Ramos (cell line): ENCODE measurements around the gene PCK2.
"Not testable (repeated sequence)": the region's sequence is repeated elsewhere in the genome, so short reads cannot be mapped to it uniquely, and the experiment has no call there.

Experiments
- in situ Hi-C: fragments of 300-500 bp; cut with MboI; formaldehyde crosslinking; loops from one replicate; pipeline ENCODE4 v1.14.3; 2022; ENCODE audit warnings: low sequenced_read_pairs; ENCODE audit not compliant: unreplicated experiment

Gene PCK2

DNA sequence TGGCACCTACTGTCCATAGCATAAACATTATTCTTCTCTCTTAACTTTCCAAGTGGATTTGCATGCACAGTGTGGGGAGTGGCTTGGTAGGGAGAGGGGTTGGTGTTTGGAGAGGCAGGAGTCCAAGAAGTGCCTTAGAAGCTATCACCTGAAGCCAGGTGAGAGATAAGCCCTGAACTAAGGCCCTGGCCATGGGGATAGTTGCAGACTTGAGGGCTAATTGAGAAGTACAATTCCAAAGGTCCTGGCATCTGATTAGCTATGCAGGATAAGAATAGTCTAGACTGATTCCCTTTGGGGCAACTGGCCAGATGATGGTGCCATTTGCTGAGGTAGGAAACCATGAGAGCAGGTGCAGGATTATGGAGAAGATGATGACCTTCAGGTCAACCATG, 2.0 kb upstream of the PCK2 start:
- in situ Hi-C loops: loop anchor here (25.0 kb wide), 1 partner anchor 105 kb away; the partner anchor contains the start of gene DHRS4L2

DNA sequence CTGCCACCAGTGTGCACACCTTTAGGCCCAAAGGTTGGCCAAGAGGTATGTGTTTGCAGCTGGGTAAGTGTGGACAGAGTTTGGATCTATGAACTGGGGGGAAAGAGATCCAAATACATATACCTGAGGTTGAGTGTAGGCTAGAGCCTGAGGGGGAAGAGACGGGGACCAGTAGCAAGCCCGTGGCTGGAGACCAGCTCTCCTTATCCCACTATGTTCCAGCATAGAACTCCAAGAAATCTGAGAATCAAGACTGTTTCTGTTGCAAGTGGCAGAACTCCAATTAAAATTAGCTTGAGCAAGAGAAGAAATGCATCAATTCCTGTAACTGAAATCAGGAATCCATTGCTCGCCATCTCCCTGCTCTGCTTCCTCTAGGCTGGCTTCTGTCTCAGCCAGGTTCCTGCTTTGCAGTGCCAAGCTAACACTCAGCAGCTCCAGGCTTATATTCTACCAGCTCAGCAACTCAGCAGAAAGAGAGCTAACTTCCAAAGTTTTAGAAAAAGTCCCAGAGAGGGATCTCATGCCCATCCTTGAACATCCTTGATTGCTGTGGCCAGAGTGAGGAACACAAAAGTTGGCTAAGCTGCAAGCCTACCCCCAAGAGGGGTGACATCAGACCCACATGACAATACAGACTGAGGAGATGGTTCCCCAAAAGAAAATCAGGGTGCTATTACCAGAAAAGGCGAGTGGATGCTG, 1.5 kb upstream of the PCK2 start:
- in situ Hi-C loops: loop anchor here (25.0 kb wide), 1 partner anchor 105 kb away; the partner anchor contains the start of gene DHRS4L2

DNA sequence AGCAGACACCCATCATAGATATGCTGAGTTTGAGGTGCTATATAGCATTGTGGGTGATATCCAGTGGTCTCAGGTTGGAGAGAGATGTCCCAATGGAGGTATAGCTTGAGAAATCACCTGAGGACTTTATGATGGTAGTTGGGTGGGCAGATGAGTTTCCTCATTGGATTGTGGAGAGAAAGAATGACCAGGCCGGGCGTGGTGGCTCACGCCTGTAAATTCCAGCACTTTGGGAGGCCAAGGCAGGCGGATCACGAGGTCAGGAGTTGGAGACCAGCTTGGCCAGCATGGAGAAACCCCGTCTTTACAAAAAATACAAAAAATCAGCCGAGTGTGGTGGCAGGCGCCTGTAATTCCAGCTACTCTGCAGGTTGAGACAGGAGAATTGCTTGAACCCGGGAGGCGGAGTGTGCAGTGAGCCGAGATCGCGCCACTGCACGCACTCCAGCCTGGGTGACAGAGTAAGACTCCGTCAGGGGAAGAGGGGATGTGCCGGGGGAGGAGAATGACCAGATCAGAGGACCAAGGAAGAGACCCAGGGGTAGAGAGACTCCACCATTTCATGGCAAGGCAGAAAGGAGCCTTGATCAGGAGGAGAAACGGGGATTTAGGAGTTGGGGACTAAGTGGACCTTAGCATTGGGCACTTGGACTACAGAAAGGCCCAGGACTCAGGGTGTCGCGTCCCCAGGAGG, 757 bp upstream of the PCK2 start:
- in situ Hi-C loops: loop anchor here (25.0 kb wide), 1 partner anchor 106 kb away; the partner anchor contains the start of gene DHRS4L2

DNA sequence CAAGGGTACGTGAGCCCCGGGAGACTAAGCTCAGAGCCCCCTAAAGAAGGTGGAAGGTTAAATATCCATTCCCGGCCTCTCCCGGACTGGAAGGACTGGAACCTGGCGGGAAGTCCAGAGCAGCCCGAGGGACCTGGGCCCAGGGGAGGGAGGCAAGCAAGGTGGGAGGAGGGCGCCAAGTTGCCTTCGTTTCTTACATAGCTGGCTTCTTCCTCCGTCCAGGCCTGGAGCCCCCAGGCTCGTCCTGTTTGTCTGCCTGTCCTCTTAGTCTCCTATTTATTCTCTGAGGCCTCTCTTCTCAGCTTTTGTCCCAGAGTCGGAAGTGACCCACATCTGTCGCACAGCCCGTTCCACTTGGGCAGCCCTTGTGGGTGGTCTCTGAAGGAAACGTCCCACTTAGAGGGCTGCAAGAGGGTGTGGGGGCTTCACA, 745 bp downstream of the PCK2 start:
- in situ Hi-C loops: loop anchor here (25.0 kb wide), 1 partner anchor 108 kb away; the partner anchor contains the start of gene DHRS4L2

DNA sequence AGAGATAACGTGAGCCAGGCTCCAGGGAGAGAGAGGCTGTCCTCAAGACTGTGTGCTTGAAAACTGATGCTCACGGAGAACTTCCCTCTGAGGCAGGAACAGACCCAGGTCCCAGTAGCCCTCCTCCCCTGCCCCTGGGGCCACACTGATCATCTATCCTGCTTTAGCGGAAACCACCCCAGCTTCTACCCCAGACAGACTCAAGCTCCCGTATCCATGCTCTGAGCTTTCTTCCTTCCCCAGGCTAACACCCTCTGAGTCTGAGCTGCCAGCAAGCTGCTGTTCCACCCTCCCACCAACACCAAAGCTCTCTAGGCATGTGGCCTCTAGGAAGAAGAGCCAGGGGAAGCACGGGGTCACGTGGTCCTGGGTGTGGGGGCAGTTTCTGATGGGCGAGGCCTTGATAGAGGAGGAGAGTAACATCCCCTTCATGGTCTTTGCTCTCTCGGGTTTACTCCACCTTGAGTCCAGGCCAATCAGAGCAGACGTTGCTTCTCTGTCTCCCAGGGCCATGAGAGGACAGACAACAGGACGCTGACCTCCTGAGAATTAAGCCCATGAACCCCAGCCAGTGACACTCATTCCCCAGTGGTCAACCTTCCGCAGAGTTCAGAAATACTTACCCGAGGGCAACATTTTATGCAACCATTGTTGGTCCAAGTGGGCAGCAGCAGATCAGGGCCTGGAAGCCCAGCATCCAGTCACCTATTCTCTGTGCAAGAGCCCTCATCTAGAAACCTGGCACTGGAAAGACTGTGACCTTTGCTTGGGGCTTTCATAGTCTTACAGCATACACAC, 1.4 kb downstream of the PCK2 start:
- in situ Hi-C loops: loop anchor here (25.0 kb wide), 1 partner anchor 108 kb away; the partner anchor contains the start of gene DHRS4L2

DNA sequence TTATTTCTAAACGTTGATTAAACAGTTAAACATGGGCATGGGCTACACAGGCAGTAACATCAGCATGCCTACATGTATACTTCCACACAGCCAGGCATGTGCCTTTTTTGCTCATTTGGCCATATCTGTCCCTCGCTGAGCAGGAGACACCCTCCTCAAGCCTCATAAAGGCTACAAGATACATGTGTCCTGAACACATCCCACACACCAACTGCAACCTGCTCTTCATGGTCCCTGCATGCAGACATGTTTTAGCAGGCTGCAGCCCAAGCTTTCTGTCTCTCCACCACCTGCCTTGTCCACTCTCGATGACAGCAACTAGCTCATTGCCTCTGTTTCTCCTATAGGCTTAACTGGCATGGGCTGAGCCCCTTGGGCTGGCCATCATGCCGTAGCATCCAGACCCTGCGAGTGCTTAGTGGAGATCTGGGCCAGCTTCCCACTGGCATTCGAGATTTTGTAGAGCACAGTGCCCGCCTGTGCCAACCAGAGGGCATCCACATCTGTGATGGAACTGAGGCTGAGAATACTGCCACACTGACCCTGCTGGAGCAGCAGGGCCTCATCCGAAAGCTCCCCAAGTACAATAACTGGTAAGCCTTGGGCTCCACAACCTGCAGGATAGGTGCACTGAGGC, 2.6 kb downstream of the PCK2 start:
- in situ Hi-C loops: loop anchor here (25.0 kb wide), 1 partner anchor 109 kb away; the partner anchor contains the start of gene DHRS4L2

DNA sequence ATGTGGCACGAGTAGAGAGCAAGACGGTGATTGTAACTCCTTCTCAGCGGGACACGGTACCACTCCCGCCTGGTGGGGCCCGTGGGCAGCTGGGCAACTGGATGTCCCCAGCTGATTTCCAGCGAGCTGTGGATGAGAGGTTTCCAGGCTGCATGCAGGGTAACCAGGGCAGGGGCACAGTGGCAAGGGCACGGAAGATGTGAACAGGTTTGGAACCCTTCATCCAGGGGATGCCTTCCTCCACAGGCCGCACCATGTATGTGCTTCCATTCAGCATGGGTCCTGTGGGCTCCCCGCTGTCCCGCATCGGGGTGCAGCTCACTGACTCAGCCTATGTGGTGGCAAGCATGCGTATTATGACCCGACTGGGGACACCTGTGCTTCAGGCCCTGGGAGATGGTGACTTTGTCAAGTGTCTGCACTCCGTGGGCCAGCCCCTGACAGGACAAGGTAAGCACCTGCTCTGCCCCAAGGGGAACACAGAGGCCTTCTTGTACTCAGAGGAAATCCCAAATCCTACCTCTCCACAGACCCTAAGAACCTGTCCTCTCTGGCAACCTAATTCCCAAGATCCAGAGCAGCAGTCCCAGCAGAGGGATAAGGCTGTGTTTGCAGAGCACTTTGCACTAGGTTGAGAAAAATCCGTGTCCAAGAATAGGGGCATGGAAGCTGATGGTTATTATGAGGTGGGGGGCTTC, 4.3 kb downstream of the PCK2 start:
- in situ Hi-C loops: loop anchor here (25.0 kb wide), 1 partner anchor 111 kb away; the partner anchor contains the start of gene DHRS4L2

DNA sequence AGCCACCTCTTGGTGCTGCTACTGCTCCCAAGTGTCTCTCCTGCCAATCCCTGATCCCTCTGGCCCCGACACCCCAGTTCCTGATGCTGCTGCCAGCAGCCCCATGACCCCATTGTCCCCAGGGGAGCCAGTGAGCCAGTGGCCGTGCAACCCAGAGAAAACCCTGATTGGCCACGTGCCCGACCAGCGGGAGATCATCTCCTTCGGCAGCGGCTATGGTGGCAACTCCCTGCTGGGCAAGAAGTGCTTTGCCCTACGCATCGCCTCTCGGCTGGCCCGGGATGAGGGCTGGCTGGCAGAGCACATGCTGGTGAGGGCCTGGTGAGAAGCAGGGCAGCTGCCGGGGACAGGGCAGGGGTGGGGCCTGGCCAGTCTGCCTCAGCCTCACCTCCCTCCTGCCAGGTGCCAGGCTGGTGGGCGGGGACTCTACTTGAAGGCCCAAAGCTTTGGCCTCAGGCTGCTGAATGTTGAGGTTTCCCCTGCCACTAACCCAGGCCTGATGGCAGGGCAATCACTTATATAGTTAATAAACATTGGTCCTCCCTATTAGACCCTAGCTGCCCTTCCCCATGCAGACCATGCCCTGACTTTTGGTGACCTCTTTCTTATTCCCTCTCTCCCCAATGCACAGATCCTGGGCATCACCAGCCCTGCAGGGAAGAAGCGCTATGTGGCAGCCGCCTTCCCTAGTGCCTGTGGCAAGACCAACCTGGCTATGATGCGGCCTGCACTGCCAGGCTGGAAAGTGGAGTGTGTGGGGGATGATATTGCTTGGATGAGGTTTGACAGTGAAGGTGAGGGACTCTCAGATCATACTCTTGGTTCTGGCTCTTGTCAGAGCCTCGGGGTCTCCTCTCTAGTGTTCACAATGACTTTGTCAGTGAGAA, 5.1 kb downstream of the PCK2 start:
- in situ Hi-C loops: loop anchor here (25.0 kb wide), 1 partner anchor 112 kb away; the partner anchor contains the start of gene DHRS4L2

DNA sequence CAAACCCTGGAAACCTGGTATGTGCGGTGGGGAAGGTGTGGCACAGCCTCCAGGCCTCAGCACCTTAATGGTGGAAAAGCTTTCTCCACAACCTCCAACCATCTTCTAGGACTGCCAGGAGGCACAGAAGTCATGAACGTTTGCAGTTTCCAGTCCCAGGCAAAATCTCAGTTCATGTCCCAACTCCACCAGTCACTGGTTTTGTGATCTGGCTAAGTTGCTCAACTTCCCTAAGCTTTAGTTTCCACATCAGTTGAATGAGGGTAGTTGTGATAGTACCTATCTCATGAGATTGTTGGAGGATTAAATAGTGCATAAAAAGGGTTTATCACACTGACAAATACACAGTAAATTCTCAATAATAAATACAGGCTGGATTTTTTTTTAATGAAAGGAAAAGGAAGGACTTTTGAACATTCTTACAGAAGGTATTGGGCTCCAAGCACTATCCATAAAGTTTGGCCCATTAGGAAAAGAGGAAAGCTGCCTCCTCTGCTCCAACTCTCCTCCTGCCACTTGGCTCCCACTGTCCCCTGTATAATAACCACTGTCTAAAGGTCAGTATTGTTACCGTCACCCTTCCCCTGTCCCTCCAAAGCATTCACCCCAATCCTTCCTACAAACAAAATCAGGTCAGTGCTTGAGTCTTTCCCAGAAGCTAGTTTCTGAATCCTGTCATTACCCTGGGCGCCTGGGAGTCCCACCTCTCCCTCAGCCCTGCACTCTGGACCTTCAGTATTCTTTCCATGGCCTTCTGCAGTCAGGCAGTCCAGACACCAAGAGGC, 6.3 kb downstream of the PCK2 start:
- in situ Hi-C loops: no loop called here

DNA sequence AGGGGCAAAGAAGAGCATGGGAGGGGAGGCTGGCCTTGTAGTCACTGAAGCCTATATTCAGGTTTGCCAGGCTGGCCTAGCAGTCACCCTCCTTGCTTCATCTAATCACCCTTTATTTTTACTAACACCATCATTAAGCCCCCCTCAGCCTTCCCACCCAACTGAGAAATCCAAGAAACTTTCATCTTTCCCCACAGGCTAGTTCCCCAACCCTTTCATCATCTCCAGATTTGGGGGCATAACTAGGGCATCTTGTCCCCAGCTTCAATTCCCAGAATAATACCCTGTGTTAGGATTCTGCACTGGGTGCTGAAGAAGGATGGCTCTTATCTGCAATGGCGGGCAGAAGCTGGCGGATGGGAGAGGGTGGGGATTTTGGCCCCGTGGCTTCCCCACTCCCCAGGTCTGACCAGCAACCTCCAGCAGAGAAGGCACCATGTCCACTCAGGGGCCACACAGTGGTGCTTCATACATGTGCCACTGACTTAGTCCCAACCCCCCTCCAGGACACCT, 6.9 kb downstream of the PCK2 start:
- in situ Hi-C loops: no loop called here

DNA sequence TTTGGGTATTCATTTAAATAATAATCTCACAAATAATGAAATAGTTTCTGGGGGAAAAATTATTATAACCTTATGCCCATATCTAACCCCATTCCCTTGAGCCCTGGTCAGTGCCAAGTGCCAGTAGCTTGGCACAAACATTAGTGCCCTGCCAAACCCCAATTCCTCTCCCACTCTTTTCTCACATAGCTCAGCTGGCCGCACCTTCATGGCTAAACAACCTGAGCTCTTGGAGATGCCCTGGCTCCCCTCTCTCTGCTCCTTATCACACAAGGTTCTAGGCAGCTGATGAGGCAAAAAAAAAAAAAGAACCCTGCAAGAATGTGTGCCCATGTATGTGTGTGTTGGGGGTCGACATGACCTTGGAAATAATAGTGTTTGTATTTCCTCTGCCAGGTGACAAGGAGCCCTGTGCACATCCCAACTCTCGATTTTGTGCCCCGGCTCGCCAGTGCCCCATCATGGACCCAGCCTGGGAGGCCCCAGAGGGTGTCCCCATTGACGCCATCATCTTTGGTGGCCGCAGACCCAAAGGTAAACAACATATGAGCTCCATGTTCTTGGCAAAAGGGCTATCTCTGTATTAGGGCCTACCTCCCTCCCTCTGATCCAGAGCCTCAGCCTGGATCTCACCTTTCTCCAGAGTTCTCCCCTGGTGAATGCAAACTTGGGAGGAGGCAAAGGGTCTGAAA, 8.4 kb downstream of the PCK2 start:
- in situ Hi-C loops: no loop called here

DNA sequence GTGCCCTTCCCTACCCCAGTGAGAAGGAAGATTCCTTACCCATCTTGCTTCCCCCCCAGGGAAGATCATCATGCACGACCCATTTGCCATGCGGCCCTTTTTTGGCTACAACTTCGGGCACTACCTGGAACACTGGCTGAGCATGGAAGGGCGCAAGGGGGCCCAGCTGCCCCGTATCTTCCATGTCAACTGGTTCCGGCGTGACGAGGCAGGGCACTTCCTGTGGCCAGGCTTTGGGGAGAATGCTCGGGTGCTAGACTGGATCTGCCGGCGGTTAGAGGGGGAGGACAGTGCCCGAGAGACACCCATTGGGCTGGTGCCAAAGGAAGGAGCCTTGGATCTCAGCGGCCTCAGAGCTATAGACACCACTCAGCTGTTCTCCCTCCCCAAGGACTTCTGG, 9.3 kb downstream of the PCK2 start:
- in situ Hi-C loops: no loop called here

DNA sequence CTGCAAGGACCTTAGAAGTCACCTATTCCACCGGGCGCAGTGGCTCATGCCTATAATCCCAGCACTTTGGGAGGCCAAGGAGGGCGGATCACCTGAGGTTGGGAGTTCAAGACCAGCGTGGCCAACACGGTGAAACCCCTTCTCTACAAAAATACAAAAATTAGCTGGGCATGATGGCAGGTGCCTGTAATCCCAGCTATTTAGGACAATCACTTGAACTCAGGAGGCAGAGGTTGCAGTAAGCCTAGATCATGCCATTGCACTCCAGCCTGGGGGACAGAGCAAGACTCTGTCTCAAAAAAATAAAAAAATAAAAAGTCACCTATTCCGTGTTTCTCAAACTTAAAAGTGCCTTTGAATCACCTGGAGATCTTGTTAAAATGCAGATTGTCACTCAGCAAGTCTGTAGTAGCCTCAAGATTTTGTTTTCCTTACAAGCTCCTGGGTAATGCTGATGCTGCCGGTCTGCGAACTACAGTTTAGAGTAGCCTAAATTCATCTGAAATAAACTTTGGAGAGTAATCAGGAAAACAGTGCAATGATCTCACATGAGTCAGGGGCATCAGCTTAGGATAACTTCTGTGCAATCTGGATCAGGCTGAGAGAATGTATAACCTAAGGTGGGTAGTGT, 11.6 kb downstream of the PCK2 start:
- in situ Hi-C loops: not testable (repeated sequence)

DNA sequence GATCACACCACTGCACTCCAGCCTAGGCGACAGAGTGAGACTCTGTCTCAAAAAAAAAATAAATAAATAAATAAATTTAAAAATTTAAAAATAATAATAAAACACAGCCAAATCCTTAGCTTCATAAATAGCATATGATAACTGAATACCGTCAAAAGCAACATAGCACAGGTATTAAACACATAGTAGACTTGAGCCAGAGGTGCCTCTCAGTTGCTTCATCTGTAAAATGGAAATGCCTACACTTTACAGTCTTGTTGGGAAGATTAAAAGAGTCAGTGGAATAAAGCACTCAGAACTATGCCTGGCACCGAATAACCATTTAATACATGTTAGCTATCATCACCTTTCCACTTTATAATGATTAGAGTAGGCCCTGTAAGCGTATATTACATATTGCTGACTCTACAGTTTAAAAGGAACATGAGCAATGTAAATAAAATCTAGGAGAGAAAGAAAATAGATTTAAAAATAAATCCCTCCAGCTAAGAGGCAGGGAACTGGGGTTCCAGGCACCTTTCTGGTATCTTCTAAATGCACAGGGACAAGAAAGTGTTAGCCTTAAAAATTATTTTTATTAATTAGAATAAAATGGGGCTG, 12.7 kb downstream of the PCK2 start:
- in situ Hi-C loops: no loop called here

DNA sequence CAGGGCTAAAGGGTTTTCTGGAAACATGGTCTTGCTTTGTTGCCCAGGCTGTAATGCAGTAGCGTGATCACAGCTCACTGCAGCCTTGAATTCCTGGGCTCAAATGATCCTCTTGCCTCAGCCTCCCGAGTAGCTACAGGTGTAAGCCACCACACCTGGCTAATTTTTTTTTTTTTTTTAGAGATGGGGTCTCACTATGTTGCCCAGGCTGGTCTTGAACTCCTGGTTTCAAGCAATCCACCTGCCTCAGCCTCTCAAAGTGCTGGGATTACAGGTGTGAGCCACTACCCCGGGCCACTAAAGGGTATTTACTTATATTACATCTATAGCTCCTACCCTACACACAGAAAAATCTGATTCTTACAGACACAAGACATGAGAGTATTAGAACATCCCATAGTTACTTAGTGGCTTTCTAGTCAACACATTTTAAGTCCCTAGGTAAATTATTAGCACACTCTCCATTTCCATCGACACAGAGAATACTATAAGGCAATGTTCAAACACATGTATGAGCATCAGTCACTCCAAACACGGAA, 14.3 kb downstream of the PCK2 start:
- in situ Hi-C loops: no loop called here

DNA sequence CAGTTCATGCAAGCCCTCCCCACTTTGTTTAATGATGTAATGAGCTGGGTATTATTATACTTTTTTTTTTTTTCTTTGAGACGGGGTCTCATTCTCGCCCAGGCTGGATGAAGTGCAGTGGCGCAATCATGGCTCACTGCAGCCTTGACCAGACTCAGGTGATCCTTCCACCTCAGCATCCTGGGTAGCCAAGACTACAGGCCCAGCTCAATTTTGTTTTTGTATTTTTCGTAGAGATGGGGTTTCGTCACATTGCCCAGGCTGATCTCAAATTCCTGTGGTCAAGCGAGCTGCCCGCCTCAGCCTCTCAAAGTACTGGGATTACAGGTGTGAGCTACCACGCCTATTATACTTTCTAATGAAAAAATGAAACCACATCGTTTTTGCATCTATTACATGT, 15.9 kb downstream of the PCK2 start:
- in situ Hi-C loops: no loop called here
